Ovary (tissue), 9 donors: ENCODE measurements around the gene TMEM82. TPM values are rescaled to one million over a fixed set of nuclear protein-coding genes. Genes with fewer than 3 reads are reported as not detected.

Source experiments
- DNase-seq, 5 donors: peaks; one replicate each; pipeline ENCODE4 v3.0.0-alpha.2; 2019 to 2020
- H3K27ac ChIP-seq, 2 donors: fragments of 200-600 bp; one replicate each; pipeline versions ENCODE4 v1.5.1 to v1.8.0; 2019 to 2022
- H3K27me3 ChIP-seq: fragments of 200-600 bp; one replicate; pipeline ENCODE4 v1.8.0; 2022
- H3K36me3 ChIP-seq: fragments of 200-600 bp; sonication (generic); one replicate; pipeline ENCODE4 v1.5.1; 2019
- H3K4me1 ChIP-seq: one replicate; pipeline ENCODE4 v1.8.1; 2013; ENCODE audit warnings: mild to moderate bottlenecking, moderate library complexity; ENCODE audit not compliant: insufficient read depth
- H3K4me3 ChIP-seq: fragments of 200-600 bp; sonication (generic); one replicate; pipeline ENCODE4 v1.5.1; 2017
- H3K9me3 ChIP-seq, 2 donors: fragments of 200-600 bp in 1 of 2; sonication (generic) in 1 of 2; one replicate each; pipeline versions ENCODE4 v1.5.1 to v1.8.1; 2013 to 2019; ENCODE audit warnings: mild to moderate bottlenecking in 1 of 2, moderate library complexity in 1 of 2
- CTCF ChIP-seq, 3 donors: fragments of 450-650 bp in 2 of 3; fragments of 200-600 bp in 1 of 3; IDR thresholded peaks; one replicate each; pipeline versions ENCODE4 v1.5.1 to v1.8.0; 2016 to 2022; ENCODE audit warnings: antibody characterized with exemption in 3 of 3, mild to moderate bottlenecking in 1 of 3
- EP300 ChIP-seq: sonication (generic); formaldehyde crosslinking; IDR thresholded peaks from one replicate; pipeline ENCODE4 v1.6.1; 2017; ENCODE audit warnings: antibody characterized with exemption
- POLR2A ChIP-seq: fragments of 450-650 bp; IDR thresholded peaks from one replicate; pipeline ENCODE4 v1.6.1; 2017; ENCODE audit warnings: antibody characterized with exemption, mild to moderate bottlenecking, moderate library complexity
- WGBS, 3 donors: extraction: QIAGEN DNeasy Blood & Tissue Kit in 1 of 3; methylation state at CpG; one replicate each; pipeline versions ENCODE4 v1.1.5 to v1.1.7; 2013 to 2017; 5-methylcytosine and 5-hydroxymethylcytosine counted together
- intact Hi-C, 4 donors: fragments of 100-400 bp; cut with DNase I; formaldehyde crosslinking; loops; one replicate each; pipeline versions ENCODE4 v1.11.0 to v1.15.1; 2022 to 2023
- polyA plus RNA-seq, 2 donors: library from polyadenylated mRNA; stranded (reverse); fragments of 200-250 nt in 1 of 2; fragments of 350-450 nt in 1 of 2; fragmentation: Illumina TruSeq in 1 of 2; extraction: RNeasy Lipid Tissue Mini Kit (QIAGEN cat#74804) in 1 of 2; gene quantifications; one replicate each; pipeline ENCODE4 v1.2.3, GENCODE V29; 2013 to 2014
- total RNA-seq, 7 donors: library from RNA; depleted of rRNA in 2 of 7; stranded (reverse); fragments of >200 nt in 2 of 7; fragmentation: NEBNext Ultra II Directional in 3 of 7; extraction: Animal tissue kit (Norgen Biotek cat#: 25700) in 3 of 7; gene quantifications; one replicate each; pipeline versions ENCODE4 v1.1.0 to v1.2.4, GENCODE V29; 2016 to 2023
- donor health status: DM: no; HTN: no; CAD: no; lungs with moderate emphysema.
- donor health status: DM: no; HTN: no; CAD: no.
- donor health status: Bipolar disorder and iron deficiency.
- donor health status: DM: yes; HTN: yes; CAD: no.
- donor health status: DM: no; HTN: no; CAD: no.
- donor health status: DM: yes; HTN: yes; CAD: no.

TMEM82 gene
- total and polyA plus RNA-seq, 9 donors, result not detected

- Histone ChIP-seq H3K27ac (peak overlapping the region; percentile 85 to 90), H3K36me3 (no peaks in the 10 kb centered on the region), H3K4me1 (peaks cover 20% of the 10 kb centered on the region), H3K27me3 (no peaks in the 10 kb centered on the region), H3K9me3 (no peaks in the 10 kb centered on the region), H3K4me3 (no peak overlapping the region)
- no peak for TF ChIP-seq POLR2A
- TF ChIP-seq EP300, result no peak
- TF ChIP-seq CTCF (IDR thresholded peaks at IDR 0.05), result no peak
- intact Hi-C loops, result no loop called here
- peak in 4 of 5 donors; percentile 40 to 68 (median 54) for DNase-seq
- 46 to 70% (median 63%) methylated on average over 17 of the region's 17 CpGs for WGBS, 3 donors
These were observed 37.6 kb upstream of the TMEM82 start for GRCh38 chr1:15704526-15705183.

- Histone ChIP-seq H3K27ac (peak overlapping the region in 1 of 2 donors; percentile 90), H3K36me3 (no peaks in the 10 kb centered on the region), H3K4me3 (no peak overlapping the region), H3K9me3 (no peaks in the 10 kb centered on the region), H3K4me1 (peaks cover 19% of the 10 kb centered on the region), H3K27me3 (no peaks in the 10 kb centered on the region)
- no peak for DNase-seq
- intact Hi-C loops, result no loop called here
- 83 to 91% (median 85%) methylated on average over 11 of the region's 11 CpGs for WGBS, 3 donors
- TF ChIP-seq EP300 (no peak), CTCF (IDR thresholded peaks at IDR 0.05) (no peak), POLR2A (no peak)
These were observed 37.1 kb upstream of the TMEM82 start for GRCh38 chr1:15705184-15705566.

GRCh38 chr1:15706751-15707150 is 35.5 kb upstream of the TMEM82 start:
- Histone ChIP-seq H3K9me3 (no peaks in the 10 kb centered on the region), H3K27me3 (no peaks in the 10 kb centered on the region), H3K4me3 (no peak overlapping the region), H3K4me1 (peaks cover 18% of the 10 kb centered on the region), H3K27ac (no peak overlapping the region), H3K36me3 (no peaks in the 10 kb centered on the region)
- intact Hi-C loops, result no loop called here
- DNase-seq, result no peak
- 77 to 78% (median 78%) methylated on average over 7 of the region's 7 CpGs for WGBS, 3 donors
- no peak for TF ChIP-seq POLR2A
- TF ChIP-seq EP300, result no peak
- TF ChIP-seq CTCF (IDR thresholded peaks at IDR 0.05), result no peak

GRCh38 chr1:15707239-15707925 is 34.9 kb upstream of the TMEM82 start:
- 66 to 68% (median 68%) methylated on average over 8 of the region's 8 CpGs for WGBS, 3 donors
- intact Hi-C loops, result no loop called here
- no peaks in the 10 kb centered on the region for H3K36me3 ChIP-seq
- no peak for DNase-seq
- H3K4me3 ChIP-seq, result no peak overlapping the region
- TF ChIP-seq EP300 (no peak), CTCF (IDR thresholded peaks at IDR 0.05) (no peak), POLR2A (no peak)
- H3K9me3 ChIP-seq, result no peaks in the 10 kb centered on the region
- H3K27ac ChIP-seq, result no peak overlapping the region
- no peaks in the 10 kb centered on the region for H3K27me3 ChIP-seq
- H3K4me1 ChIP-seq, result peaks cover 18% of the 10 kb centered on the region
